ENCODE data around the gene TLCD4.
"Not testable (repeated sequence)": the region's sequence is repeated elsewhere in the genome, so short reads cannot be mapped to it uniquely, and the experiment has no call there.

The TLCD4 gene

GRCh38 chr1:95138223-95138622 lies 21.1 kb downstream of the TLCD4 start:
- no peak overlapping the region for H3K27ac ChIP-seq (ENCODE audit: insufficient read depth, low read length, poor library complexity, severe bottlenecking)
- no peaks in the 10 kb centered on the region for H3K9me3 ChIP-seq (ENCODE audit: control insufficient read depth, low read length)
- DNase-seq: no peak
- H3K36me3 ChIP-seq (ENCODE audit: control insufficient read depth, insufficient read depth, low read length): no peaks in the 10 kb centered on the region
- no peak overlapping the region for H3K4me3 ChIP-seq (ENCODE audit: insufficient read depth, low read depth, low read length, poor library complexity, severe bottlenecking)
- H3K4me1 ChIP-seq (ENCODE audit: control insufficient read depth, insufficient read depth, low read length, poor library complexity, severe bottlenecking): no peaks in the 10 kb centered on the region
- no peaks in the 10 kb centered on the region for H3K27me3 ChIP-seq (replicated peaks; ENCODE audit: control insufficient read depth, insufficient read depth, low read length, poor library complexity, severe bottlenecking)

- Histone ChIP-seq H3K9me3 (ENCODE audit: control insufficient read depth, low read length) (no peaks in the 10 kb centered on the region), H3K27me3 (replicated peaks; ENCODE audit: control insufficient read depth, insufficient read depth, low read length, poor library complexity, severe bottlenecking) (no peaks in the 10 kb centered on the region), H3K4me1 (ENCODE audit: control insufficient read depth, insufficient read depth, low read length, poor library complexity, severe bottlenecking) (no peaks in the 10 kb centered on the region), H3K27ac (ENCODE audit: insufficient read depth, low read length, poor library complexity, severe bottlenecking) (no peak overlapping the region), H3K4me3 (ENCODE audit: insufficient read depth, low read depth, low read length, poor library complexity, severe bottlenecking) (no peak overlapping the region), H3K36me3 (ENCODE audit: control insufficient read depth, insufficient read depth, low read length) (no peaks in the 10 kb centered on the region)
- no peak for DNase-seq
Observed at GRCh38 chr1:95139039-95139438, 21.9 kb downstream of the TLCD4 start.

- H3K4me1 ChIP-seq (ENCODE audit: control insufficient read depth, insufficient read depth, low read length, poor library complexity, severe bottlenecking): no peaks in the 10 kb centered on the region
- no peaks in the 10 kb centered on the region for H3K36me3 ChIP-seq (ENCODE audit: control insufficient read depth, insufficient read depth, low read length)
- no peak overlapping the region for H3K4me3 ChIP-seq (ENCODE audit: insufficient read depth, low read depth, low read length, poor library complexity, severe bottlenecking)
- DNase-seq: no peak
- no peaks in the 10 kb centered on the region for H3K27me3 ChIP-seq (replicated peaks; ENCODE audit: control insufficient read depth, insufficient read depth, low read length, poor library complexity, severe bottlenecking)
- H3K27ac ChIP-seq (ENCODE audit: insufficient read depth, low read length, poor library complexity, severe bottlenecking): no peak overlapping the region
- no peaks in the 10 kb centered on the region for H3K9me3 ChIP-seq (ENCODE audit: control insufficient read depth, low read length)
Observed at GRCh38 chr1:95140791-95141190, 23.6 kb downstream of the TLCD4 start.

- Histone ChIP-seq H3K4me1 (ENCODE audit: control insufficient read depth, insufficient read depth, low read length, poor library complexity, severe bottlenecking) (no peaks in the 10 kb centered on the region), H3K9me3 (ENCODE audit: control insufficient read depth, low read length) (no peaks in the 10 kb centered on the region), H3K4me3 (ENCODE audit: insufficient read depth, low read depth, low read length, poor library complexity, severe bottlenecking) (no peak overlapping the region), H3K36me3 (ENCODE audit: control insufficient read depth, insufficient read depth, low read length) (no peaks in the 10 kb centered on the region), H3K27me3 (replicated peaks; ENCODE audit: control insufficient read depth, insufficient read depth, low read length, poor library complexity, severe bottlenecking) (no peaks in the 10 kb centered on the region), H3K27ac (ENCODE audit: insufficient read depth, low read length, poor library complexity, severe bottlenecking) (no peak overlapping the region)
- DNase-seq: no peak
Observed at GRCh38 chr1:95145493-95145892, 28.3 kb downstream of the TLCD4 start.

- no peaks in the 10 kb centered on the region for H3K27me3 ChIP-seq (replicated peaks; ENCODE audit: control insufficient read depth, insufficient read depth, low read length, poor library complexity, severe bottlenecking)
- H3K4me1 ChIP-seq (ENCODE audit: control insufficient read depth, insufficient read depth, low read length, poor library complexity, severe bottlenecking): no peaks in the 10 kb centered on the region
- no peak overlapping the region for H3K27ac ChIP-seq (ENCODE audit: insufficient read depth, low read length, poor library complexity, severe bottlenecking)
- H3K36me3 ChIP-seq (ENCODE audit: control insufficient read depth, insufficient read depth, low read length): no peaks in the 10 kb centered on the region
- no peak overlapping the region for H3K4me3 ChIP-seq (ENCODE audit: insufficient read depth, low read depth, low read length, poor library complexity, severe bottlenecking)
- H3K9me3 ChIP-seq (ENCODE audit: control insufficient read depth, low read length): no peaks in the 10 kb centered on the region
- DNase-seq: no peak
Observed at GRCh38 chr1:95146637-95147036, 29.5 kb downstream of the TLCD4 start.

GRCh38 chr1:95154096-95154495 lies 36.9 kb downstream of the TLCD4 start:
- no peaks in the 10 kb centered on the region for H3K9me3 ChIP-seq (ENCODE audit: control insufficient read depth, low read length)
- no peaks in the 10 kb centered on the region for H3K27me3 ChIP-seq (replicated peaks; ENCODE audit: control insufficient read depth, insufficient read depth, low read length, poor library complexity, severe bottlenecking)
- DNase-seq: no peak
- no peaks in the 10 kb centered on the region for H3K36me3 ChIP-seq (ENCODE audit: control insufficient read depth, insufficient read depth, low read length)
- no peak overlapping the region for H3K27ac ChIP-seq (ENCODE audit: insufficient read depth, low read length, poor library complexity, severe bottlenecking)
- no peak overlapping the region for H3K4me3 ChIP-seq (ENCODE audit: insufficient read depth, low read depth, low read length, poor library complexity, severe bottlenecking)
- H3K4me1 ChIP-seq (ENCODE audit: control insufficient read depth, insufficient read depth, low read length, poor library complexity, severe bottlenecking): no peaks in the 10 kb centered on the region

- not testable (repeated sequence) for H3K4me1 ChIP-seq (ENCODE audit: control insufficient read depth, insufficient read depth, low read length, poor library complexity, severe bottlenecking); H3K4me3 ChIP-seq (ENCODE audit: insufficient read depth, low read depth, low read length, poor library complexity, severe bottlenecking); H3K9me3 ChIP-seq (ENCODE audit: control insufficient read depth, low read length); H3K27ac ChIP-seq (ENCODE audit: insufficient read depth, low read length, poor library complexity, severe bottlenecking); H3K36me3 ChIP-seq (ENCODE audit: control insufficient read depth, insufficient read depth, low read length); DNase-seq; H3K27me3 ChIP-seq (replicated peaks; ENCODE audit: control insufficient read depth, insufficient read depth, low read length, poor library complexity, severe bottlenecking)
Observed at GRCh38 chr1:95165569-95165968, 48.4 kb downstream of the TLCD4 start.
